Adipose tissue (tissue), 3 donors: ENCODE results near the gene EHMT2. TPM values are rescaled to one million over a fixed set of nuclear protein-coding genes. Genes with fewer than 3 reads are reported as not detected.
A peak's percentile ranks its signal among the peaks of the same experiment; 100 is the strongest.
"Not testable (repeated sequence)": the region's sequence is repeated elsewhere in the genome, so short reads cannot be mapped to it uniquely, and the experiment has no call there.

ENCODE experiments used
- H3K27ac ChIP-seq: one replicate; pipeline ENCODE4 v1.5.1; 2013; ENCODE audit warnings: low read depth, low read length
- WGBS, 3 donors: extraction: QIAGEN DNeasy Blood & Tissue Kit; methylation state at CpG; one replicate each; pipeline ENCODE4 v1.1.7; 2013; 5-methylcytosine and 5-hydroxymethylcytosine counted together
- polyA plus RNA-seq, 3 donors: library from polyadenylated mRNA; stranded (reverse); fragments of 200-250 nt; gene quantifications; one replicate each; pipeline ENCODE4 v1.2.3, GENCODE V29; 2013
- donor health status: healthy with polysubstance abuse.
- donor health status: Bipolar disorder and iron deficiency.
- donor health status: healthy.

Gene EHMT2
- polyA plus RNA-seq, 3 donors, result 20.1 to 35.8 (median 23.0) TPM

- H3K27ac ChIP-seq, result no peak overlapping the region
- whole genome bisulfite sequencing, 3 donors, result 77 to 83% (median 78%) methylated on average over 6 of the region's 6 CpGs
Measured at GRCh38 chr6:31919624-31920303, 22.3 kb upstream of the EHMT2 start.

- WGBS, 3 donors, result 65 to 85% (median 83%) methylated on average over 8 of the region's 8 CpGs
- H3K27ac ChIP-seq, result no peak overlapping the region
Measured at GRCh38 chr6:31918069-31918720, 20.7 kb upstream of the EHMT2 start.

DNA sequence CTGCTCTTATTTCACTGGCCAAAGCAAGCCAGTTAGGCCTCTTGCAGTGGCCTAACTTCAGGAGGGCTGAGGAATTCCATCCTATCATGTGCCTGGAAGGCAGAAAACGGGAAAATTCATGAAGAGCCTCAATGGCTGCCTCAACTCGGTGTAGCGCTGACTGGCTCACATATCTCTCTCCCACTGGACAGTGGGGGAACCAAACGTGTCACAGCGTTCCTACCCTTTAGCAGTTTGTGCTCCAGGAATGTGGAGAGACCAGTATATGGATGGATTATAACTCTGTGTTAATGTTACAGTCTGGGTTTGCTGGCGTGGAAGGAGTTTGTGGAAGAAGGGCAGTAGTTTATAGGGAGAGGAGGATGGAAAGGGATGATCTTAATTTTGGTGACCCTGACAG lies 18.3 kb upstream of the EHMT2 start:
- 79 to 89% (median 88%) methylated on average over 6 of the region's 6 CpGs for WGBS, 3 donors

GRCh38 chr6:31915351-31915750 lies 17.9 kb upstream of the EHMT2 start:
- H3K27ac ChIP-seq, result no peak overlapping the region

More for the DNA sequence above, 18.3 kb upstream of the EHMT2 start:
- H3K27ac ChIP-seq, result no peak overlapping the region

DNA sequence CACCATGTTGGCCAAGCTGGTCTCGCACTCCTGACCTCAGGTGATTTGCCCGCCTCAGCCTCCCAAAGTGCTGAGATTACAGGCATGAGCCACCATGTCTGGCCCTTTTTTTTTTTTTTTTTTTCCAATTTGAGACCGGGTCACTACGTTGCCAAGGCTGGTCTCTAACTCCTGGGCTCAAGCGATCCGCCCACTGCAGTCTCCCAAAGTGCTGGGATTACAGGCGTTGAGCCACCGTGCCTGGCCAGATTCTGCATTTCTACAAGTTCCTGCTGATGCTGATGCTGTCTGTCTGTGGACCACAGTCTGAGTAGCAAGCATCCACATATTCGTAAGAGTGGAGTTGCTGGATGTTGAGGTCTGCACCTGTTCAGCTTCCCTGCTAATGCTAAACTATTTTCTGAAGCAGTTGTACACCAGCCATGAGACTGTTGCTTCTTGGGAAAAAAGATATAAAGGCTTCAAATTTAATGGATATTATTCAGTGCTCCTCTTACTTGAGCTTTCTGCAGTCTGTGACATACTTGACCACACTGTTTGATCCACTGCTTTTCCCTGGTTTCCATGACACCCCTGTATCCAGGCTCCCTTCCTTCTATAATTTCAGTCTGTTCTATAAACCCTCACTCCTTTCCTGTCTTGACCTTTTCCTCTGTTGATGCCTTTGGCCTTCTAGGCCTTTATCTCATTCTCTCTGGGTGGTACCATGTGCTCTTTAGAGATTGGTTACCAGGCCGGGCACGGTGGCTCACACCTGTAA lies 14.5 kb upstream of the EHMT2 start:
- 66 to 78% (median 68%) methylated on average over 11 of the region's 11 CpGs for whole genome bisulfite sequencing, 3 donors
- H3K27ac ChIP-seq, result no peak overlapping the region

DNA sequence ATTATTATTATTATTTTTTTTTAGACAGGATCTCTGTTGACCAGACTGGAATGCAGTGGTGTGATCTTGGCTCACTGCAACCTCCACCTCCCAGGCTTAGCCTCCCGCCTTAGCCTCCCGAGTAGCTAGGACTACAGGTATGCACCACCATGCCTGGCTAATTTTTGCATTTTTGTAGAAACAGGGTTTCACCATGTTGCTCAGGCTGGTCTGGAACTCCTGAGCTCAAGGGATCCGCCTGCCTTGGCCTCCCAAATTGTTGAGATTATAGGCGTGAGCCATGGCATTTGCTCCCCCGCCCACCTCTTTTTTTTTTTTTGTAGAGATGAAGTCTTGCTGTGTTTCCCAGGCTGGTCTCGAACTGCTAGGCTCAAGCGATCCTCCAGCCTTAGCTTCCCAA lies 11.8 kb upstream of the EHMT2 start:
- 69 to 85% (median 80%) methylated on average over 7 of the region's 7 CpGs for WGBS, 3 donors
- H3K27ac ChIP-seq, result not testable (repeated sequence)

DNA sequence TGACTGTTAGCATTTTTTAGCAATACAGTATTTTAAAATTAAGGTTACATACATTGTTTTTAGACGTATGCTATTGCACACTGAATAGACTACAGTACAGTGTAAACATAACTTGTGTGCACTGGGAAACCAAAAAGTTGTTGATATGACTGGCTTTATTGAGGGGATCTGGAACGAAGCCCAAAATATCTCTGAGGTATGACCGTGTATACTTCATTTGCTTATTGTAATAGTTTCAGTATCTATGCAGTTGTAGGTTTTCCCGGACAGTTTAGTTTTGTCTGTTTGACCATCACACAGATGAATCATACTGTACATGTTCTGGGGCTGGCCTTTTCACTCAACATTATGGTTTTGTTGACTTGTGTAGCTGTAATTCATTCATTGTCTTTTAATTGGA lies 11.3 kb upstream of the EHMT2 start:
- no peak overlapping the region for H3K27ac ChIP-seq
- WGBS, 3 donors, result 33 to 69% (median 53%) methylated on average over 4 of the region's 4 CpGs

DNA sequence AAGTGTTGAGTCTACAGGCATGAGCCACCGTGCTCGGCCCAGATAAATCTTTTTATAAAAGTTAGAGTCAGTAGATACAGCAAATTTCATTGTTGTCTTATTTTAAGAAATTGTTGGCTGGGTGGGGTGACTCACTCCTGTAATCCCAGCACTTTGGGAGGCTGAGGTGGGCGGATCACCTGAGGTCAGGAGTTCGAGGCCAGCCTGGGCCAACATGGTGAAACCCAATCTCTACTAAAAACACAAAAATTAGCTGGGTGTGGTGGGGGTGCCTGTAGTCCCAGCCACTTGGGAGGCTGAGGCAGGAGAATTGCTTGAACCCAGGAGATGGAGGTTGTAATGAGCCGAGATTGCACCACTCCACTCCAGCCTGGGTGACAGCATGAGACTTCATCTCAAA lies 10.8 kb upstream of the EHMT2 start:
- H3K27ac ChIP-seq, result not testable (repeated sequence)
- 72 to 90% (median 90%) methylated on average over 5 of the region's 5 CpGs for WGBS, 3 donors

- 32 to 43% (median 39%) methylated on average over 7 of the region's 7 CpGs for WGBS, 3 donors
- no peak overlapping the region for H3K27ac ChIP-seq
Measured at GRCh38 chr6:31907158-31907813, 9.8 kb upstream of the EHMT2 start.

DNA sequence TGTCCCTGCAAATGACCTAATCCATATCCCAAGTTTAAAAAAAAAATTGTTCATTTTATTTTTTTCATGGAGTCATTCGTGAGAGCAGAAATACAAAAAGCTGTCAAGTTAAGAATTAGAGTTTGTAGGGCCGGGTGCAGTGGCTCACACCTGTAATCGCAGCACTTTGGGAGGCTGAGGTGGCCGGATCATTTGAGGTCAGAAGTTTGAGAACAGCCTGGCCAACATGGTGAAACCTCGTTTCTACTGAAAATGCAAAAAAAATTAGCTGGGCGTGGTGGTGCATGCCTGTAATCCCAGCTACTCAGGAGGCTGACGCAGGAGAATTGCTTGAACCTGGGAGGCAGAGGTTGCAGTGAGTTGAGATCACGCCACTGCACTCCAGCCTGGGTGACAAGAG lies 9.2 kb upstream of the EHMT2 start:
- 74 to 80% (median 76%) methylated on average over 8 of the region's 8 CpGs for WGBS, 3 donors
- H3K27ac ChIP-seq, result not testable (repeated sequence)

DNA sequence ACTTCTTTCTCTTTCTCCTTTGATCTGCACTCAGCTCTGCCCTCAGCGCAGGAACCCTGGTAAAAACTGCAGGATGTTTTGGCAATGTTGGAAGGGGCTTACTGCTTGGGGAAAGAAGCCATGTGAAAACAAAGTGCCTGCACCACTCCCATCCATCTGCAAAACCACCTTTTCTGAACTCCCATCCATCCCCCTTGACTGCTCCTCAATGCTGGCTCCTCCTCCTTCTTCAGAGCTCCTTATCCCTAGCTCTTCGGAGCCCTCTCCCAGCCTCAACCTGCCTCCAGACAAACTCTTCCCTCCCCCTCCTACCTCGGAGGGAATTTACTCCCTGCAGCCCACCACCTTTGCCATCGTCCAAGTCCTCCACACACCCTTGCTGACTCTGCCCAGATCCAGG lies 8.6 kb upstream of the EHMT2 start:
- 36 to 51% (median 40%) methylated on average over 4 of the region's 4 CpGs for WGBS, 3 donors
- no peak overlapping the region for H3K27ac ChIP-seq

- WGBS, 3 donors, result 95 to 96% (median 96%) methylated on average over 1 of the region's 1 CpG
- H3K27ac ChIP-seq, result no peak overlapping the region
Measured at GRCh38 chr6:31905041-31905440, 7.5 kb upstream of the EHMT2 start.

DNA sequence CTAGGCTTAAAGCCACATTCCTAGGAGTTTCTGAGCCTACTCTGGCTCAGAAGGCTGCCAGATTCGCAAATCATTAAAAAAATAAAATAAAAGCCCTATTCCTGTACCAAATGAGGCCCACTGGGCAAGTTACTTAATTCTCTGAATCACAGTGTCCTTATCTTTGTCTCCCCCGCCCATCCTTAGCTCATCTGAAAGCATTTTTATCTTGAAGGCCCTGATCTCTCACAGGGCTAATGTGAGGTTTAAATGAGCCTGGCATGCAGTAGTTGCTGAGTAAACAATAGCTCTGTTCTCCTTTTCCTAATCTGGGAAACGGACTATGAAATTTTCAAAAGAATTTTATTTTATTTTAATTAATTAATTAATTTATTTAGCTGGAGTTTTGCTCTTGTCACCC lies 6.5 kb upstream of the EHMT2 start:
- H3K27ac ChIP-seq, result no peak overlapping the region
- WGBS, 3 donors, result 56 to 73% (median 63%) methylated on average over 3 of the region's 3 CpGs

DNA sequence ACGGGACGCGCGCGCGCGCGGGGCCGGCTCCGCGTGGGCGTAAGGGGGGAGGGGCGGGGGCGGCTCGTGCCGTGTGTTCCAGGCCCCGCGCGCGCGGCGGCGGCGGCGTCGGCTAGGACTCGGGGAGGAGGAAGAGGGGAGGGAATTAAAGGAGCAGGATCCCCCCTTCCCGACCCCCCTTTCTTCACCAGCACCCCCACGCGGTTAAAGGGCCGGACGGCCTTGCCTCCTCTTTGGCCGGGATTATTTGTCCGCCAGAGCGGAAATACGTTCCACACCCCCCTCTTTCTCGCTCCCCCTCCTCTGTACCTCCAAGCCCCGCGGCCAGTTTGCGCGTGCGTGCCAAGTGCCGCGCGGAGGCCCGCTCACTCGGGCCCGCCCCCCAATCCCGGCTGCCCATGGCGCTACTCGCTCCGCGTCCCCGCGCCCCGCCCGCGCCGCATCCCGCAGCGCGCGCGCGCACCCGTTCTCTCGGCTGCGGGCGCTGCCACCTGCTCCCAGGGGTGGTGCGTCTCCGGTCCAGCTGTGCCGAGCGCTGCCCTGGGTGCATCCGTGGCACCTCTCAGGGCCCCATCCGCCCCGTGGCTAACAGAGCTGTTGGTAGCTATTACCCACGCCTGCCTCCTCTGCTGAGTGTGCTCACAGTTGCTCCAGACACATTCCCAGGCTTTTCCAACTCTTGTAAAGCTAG lies 4.6 kb upstream of the EHMT2 start, which contains the start of gene ZBTB12:
Gene ZBTB12, minus strand, starts transcription at position 134 of the 691 bp plus-strand sequence. CDS start 781 bp downstream, outside the sequence.
- H3K27ac ChIP-seq, result peak within 1 kb of the TSS; percentile 54
- 0 to 1% (median 0%) methylated on average over 52 to 72 of the region's 77 CpGs for WGBS, 3 donors

- 0 to 2% (median 1%) methylated on average over 30 to 44 of the region's 45 CpGs for WGBS, 3 donors
- peak overlapping the region; percentile 54 for H3K27ac ChIP-seq
Measured at GRCh38 chr6:31901415-31901952, 4.0 kb upstream of the EHMT2 start.

DNA sequence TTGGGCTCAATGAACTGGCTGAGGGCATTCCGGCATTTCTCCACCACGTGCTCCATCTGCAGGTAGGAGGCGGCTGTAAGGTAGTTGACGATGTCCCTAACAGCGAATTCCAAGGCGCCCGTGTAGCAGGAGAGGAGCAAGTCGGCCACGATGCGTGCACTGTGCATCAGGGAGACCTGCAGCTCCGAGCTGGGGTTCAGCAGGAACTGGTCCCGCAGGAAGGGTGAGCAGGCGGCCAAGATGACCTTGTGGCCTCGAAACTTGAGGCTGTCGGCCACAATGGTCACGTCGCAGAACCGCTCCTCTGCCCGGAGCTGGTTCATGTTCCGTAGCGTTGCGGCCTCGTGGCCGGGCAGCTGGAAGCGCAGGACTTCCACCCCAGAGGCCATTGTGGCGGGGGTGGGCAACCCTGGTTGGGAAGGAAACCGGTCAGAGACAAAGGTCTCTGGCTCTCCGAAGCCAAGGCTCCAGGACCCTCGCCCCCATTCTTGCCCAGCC lies 3.5 kb upstream of the EHMT2 start:
- WGBS, 3 donors, result 16 to 43% (median 34%) methylated on average over 26 to 29 of the region's 29 CpGs
- no peak overlapping the region for H3K27ac ChIP-seq

- 77 to 84% (median 83%) methylated on average over 46 to 49 of the region's 49 CpGs for WGBS, 3 donors
Measured at GRCh38 chr6:31899882-31900722, 2.6 kb upstream of the EHMT2 start.

More at GRCh38 chr6:31899882-31900722, 2.6 kb upstream of the EHMT2 start:
- H3K27ac ChIP-seq, result peak overlapping the region; percentile 21
